AG09309 (cell line): ENCODE data around the gene PRX.
"Not testable (repeated sequence)": the region's sequence is repeated elsewhere in the genome, so short reads cannot be mapped to it uniquely, and the experiment has no call there.

Experiments
- DNase-seq: peaks from one replicate; pipeline ENCODE4 v3.0.0-alpha.2; 2010; ENCODE audit warnings: low read depth
- H3K4me3 ChIP-seq: 2 replicates; pipeline ENCODE4 v1.5.1; 2011; ENCODE audit warnings: mild to moderate bottlenecking, low read depth, low read length, moderate library complexity; ENCODE audit not compliant: control insufficient read depth
- CTCF ChIP-seq: IDR thresholded peaks from 2 replicates; pipeline ENCODE4 v1.5.1; 2011; ENCODE audit warnings: mild to moderate bottlenecking, low read depth, low read length, inconsistent platforms; ENCODE audit not compliant: insufficient read depth, control insufficient read depth; ENCODE audit errors: missing control alignments

The PRX gene

DNA sequence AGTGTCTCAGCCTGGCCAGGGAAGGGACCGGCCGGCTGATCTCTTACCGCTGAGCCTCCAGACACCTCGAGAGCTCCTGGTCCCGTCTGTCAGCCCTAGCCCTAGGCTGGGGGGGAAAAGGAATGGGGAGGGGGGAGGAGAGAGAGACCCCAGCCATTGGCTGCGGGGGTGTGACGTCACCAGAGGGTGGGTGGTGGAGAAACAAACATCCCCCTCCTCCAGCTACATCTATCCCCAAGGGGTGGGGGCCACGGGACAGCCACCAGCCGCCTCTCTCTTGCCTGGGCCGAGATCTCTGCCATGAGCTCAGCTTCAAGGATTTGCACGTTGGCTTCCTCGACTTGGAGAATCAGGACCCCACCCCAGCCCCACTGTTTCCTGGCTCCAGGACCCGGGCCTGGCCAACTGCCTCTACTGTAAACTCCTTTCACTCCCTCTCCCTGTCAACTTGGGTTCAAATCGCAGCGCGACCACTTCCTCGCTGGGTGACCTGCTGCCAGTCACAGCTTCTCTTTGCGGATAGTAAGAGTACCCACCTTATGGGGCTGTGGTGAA is at the start of gene PRX:
Gene PRX, minus strand, starts transcription at position 88 of the 555 bp plus-strand sequence. CDS start 5,446 bp downstream, outside the sequence.
- no peak for DNase-seq
- TF ChIP-seq CTCF: no peak
- H3K4me3 ChIP-seq: no peak within 1 kb of the TSS

GRCh38 chr19:40461669-40462221 is 48.6 kb upstream of the PRX start:
- DNase-seq: no peak
- TF ChIP-seq CTCF: no peak
- no peak overlapping the region for H3K4me3 ChIP-seq

- no peak for TF ChIP-seq CTCF
- no peak for DNase-seq
Observed at GRCh38 chr19:40460185-40460584, 47.0 kb upstream of the PRX start.

GRCh38 chr19:40458597-40458974 is 45.4 kb upstream of the PRX start:
- H3K4me3 ChIP-seq: no peak overlapping the region
- no peak for TF ChIP-seq CTCF
- no peak for DNase-seq

More at GRCh38 chr19:40460185-40460584, 47.0 kb upstream of the PRX start:
- no peak overlapping the region for H3K4me3 ChIP-seq

- TF ChIP-seq CTCF: no peak
- no peak for DNase-seq
- H3K4me3 ChIP-seq: no peak overlapping the region
Observed at GRCh38 chr19:40457953-40458596, 44.9 kb upstream of the PRX start.

DNA sequence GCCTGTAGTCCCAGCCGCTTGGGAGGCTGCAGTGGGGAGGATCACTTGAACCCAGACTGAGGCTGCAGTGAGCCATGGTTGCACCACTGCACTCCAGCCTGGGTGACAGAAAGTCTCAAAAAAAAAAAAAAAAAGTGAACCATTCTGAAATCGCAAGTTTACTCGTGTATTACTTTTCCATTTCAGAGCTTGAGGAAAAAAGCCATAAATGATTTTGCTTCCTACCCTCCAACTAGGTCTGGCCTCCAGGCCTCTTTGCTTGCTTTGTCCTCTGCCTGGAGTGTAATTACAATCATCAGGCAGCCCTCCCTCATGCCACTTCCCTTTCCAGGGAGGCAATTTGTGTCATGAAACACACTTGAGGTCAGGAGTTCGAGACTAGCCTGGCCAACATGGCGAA is 43.9 kb upstream of the PRX start:
- DNase-seq: no peak
- no peak overlapping the region for H3K4me3 ChIP-seq
- TF ChIP-seq CTCF: no peak

- not testable (repeated sequence) for DNase-seq, H3K4me3 ChIP-seq
Observed at GRCh38 chr19:40453943-40454342, 40.8 kb upstream of the PRX start.
